Stomach (tissue), 9 donors: ENCODE measurements around the gene SIK2. TPM values are rescaled to one million over a fixed set of nuclear protein-coding genes. Genes with fewer than 3 reads are reported as not detected.

Source experiments
- DNase-seq, 2 donors: peaks; one replicate each; pipeline versions ENCODE4 v3.0.0 to v3.0.0-alpha.2; 2013 to 2019
- H3K27ac ChIP-seq, 5 donors: fragments of 200-600 bp in 4 of 5; sonication (generic) in 4 of 5; one replicate each; pipeline ENCODE4 v1.5.1; 2013 to 2019; ENCODE audit warnings: mild to moderate bottlenecking in 1 of 5, moderate library complexity in 1 of 5
- H3K27me3 ChIP-seq, 3 donors: fragments of 200-600 bp; sonication (generic); one replicate each; pipeline ENCODE4 v1.5.1; 2017 to 2019; ENCODE audit warnings: mixed run types in 1 of 3
- H3K36me3 ChIP-seq, 4 donors: fragments of 200-600 bp; sonication (generic); 1 replicate in 3 of 4; 2 replicates in 1 of 4; pipeline ENCODE4 v1.5.1; 2016 to 2019
- H3K4me1 ChIP-seq, 4 donors: fragments of 200-600 bp; sonication (generic); one replicate each; pipeline ENCODE4 v1.5.1; 2016 to 2019
- H3K4me3 ChIP-seq, 4 donors: fragments of 200-600 bp; sonication (generic) in 3 of 4; one replicate each; pipeline ENCODE4 v1.5.1; 2016 to 2019; ENCODE audit warnings: mild to moderate bottlenecking in 1 of 4
- H3K9me3 ChIP-seq, 4 donors: fragments of 200-600 bp; sonication (generic); one replicate each; pipeline ENCODE4 v1.5.1; 2016 to 2019
- CTCF ChIP-seq, 7 experiments: fragments of 450-650 bp in 4 of 7; fragments of 200-600 bp in 3 of 7; sonication (generic) in 3 of 7; IDR thresholded peaks; one replicate each; pipeline ENCODE4 v1.5.1; 2016 to 2019; ENCODE audit warnings: antibody characterized with exemption in 7 of 7, control low read depth in 2 of 7, mild to moderate bottlenecking in 1 of 7
- EP300 ChIP-seq: sonication (generic); formaldehyde crosslinking; IDR thresholded peaks from one replicate; pipeline ENCODE4 v1.6.1; 2017; ENCODE audit warnings: antibody characterized with exemption
- POLR2A ChIP-seq, 4 donors: fragments of 450-650 bp; IDR thresholded peaks; one replicate each; pipeline ENCODE4 v1.6.1; 2016; ENCODE audit warnings: antibody characterized with exemption in 4 of 4, control low read depth in 2 of 4, mild to moderate bottlenecking in 1 of 4, moderate library complexity in 1 of 4
- POLR2AphosphoS5 ChIP-seq, 3 donors: sonication (generic); formaldehyde crosslinking; IDR thresholded peaks; one replicate each; pipeline ENCODE4 v1.6.1; 2016; ENCODE audit warnings: antibody characterized with exemption in 3 of 3
- WGBS, 5 donors: extraction: QIAGEN DNeasy Blood & Tissue Kit in 3 of 5; methylation state at CpG; one replicate each; pipeline versions ENCODE4 v1.1.5 to v1.1.7; 2013 to 2018; 5-methylcytosine and 5-hydroxymethylcytosine counted together
- intact Hi-C: fragments of 100-400 bp; cut with DNase I; formaldehyde crosslinking; loops from one replicate; pipeline ENCODE4 v1.15.1; 2023; ENCODE audit warnings: low total_unique reads
- polyA plus RNA-seq, 3 donors: library from polyadenylated mRNA; stranded (reverse); fragments of 200-250 nt; gene quantifications; one replicate each; pipeline ENCODE4 v1.2.3, GENCODE V29; 2013
- total RNA-seq, 5 donors: library from RNA; depleted of rRNA; stranded (reverse); fragments of >200 nt; gene quantifications; one replicate each; pipeline versions ENCODE4 v1.1.0 to v1.2.3, GENCODE V29; 2014 to 2016
- donor health status: healthy with polysubstance abuse.
- donor health status: Bipolar disorder and iron deficiency.
- donor health status: healthy.

Gene SIK2
- total and polyA plus RNA-seq, 8 donors: 5.5 to 86.9 (median 18.4) TPM

- TF ChIP-seq POLR2AphosphoS5 (IDR thresholded peaks at IDR 0.05): no peak
- TF ChIP-seq EP300: no peak
- TF ChIP-seq CTCF (IDR thresholded peaks at IDR 0.05): no peak
- no peak for TF ChIP-seq POLR2A (IDR thresholded peaks at IDR 0.05)
- H3K36me3 ChIP-seq: peaks cover 0 to 20% (median 0%) of the 10 kb centered on the region in 4 donors
- H3K4me1 ChIP-seq: peaks cover 8 to 20% (median 16%) of the 10 kb centered on the region in 4 donors
- H3K9me3 ChIP-seq: no peaks in the 10 kb centered on the region
- H3K27me3 ChIP-seq: no peaks in the 10 kb centered on the region
- intact Hi-C loops: no loop called here
- H3K27ac ChIP-seq: no peak overlapping the region
- no peak overlapping the region for H3K4me3 ChIP-seq
- DNase-seq: peak; percentile 65 to 73
These were observed 61.6 kb downstream of the SIK2 start for GRCh38 chr11:111663820-111664219.

GRCh38 chr11:111665777-111666176 lies 63.5 kb downstream of the SIK2 start:
- TF ChIP-seq POLR2AphosphoS5 (IDR thresholded peaks at IDR 0.05) (no peak), CTCF (IDR thresholded peaks at IDR 0.05) (no peak), POLR2A (IDR thresholded peaks at IDR 0.05) (no peak), EP300 (no peak)
- no peaks in the 10 kb centered on the region for H3K9me3 ChIP-seq
- intact Hi-C loops: no loop called here
- peak in 1 of 2 donors; percentile 81 for DNase-seq
- peaks cover 0 to 22% (median under 1%) of the 10 kb centered on the region in 4 donors for H3K36me3 ChIP-seq
- peaks cover 8 to 20% (median 16%) of the 10 kb centered on the region in 4 donors for H3K4me1 ChIP-seq
- H3K27me3 ChIP-seq: no peaks in the 10 kb centered on the region
- H3K27ac ChIP-seq: no peak overlapping the region
- WGBS, 5 donors: 43 to 58% (median 51%) methylated on average over 3 of the region's 3 CpGs
- no peak overlapping the region for H3K4me3 ChIP-seq

GRCh38 chr11:111668980-111669379 lies 66.7 kb downstream of the SIK2 start:
- no peak overlapping the region for H3K27ac ChIP-seq
- 82 to 95% (median 88%) methylated on average over 1 of the region's 1 CpG for WGBS, 5 donors
- no peak for TF ChIP-seq POLR2AphosphoS5 (IDR thresholded peaks at IDR 0.05)
- no peak for TF ChIP-seq POLR2A (IDR thresholded peaks at IDR 0.05)
- TF ChIP-seq CTCF (IDR thresholded peaks at IDR 0.05): no peak
- TF ChIP-seq EP300: no peak
- H3K4me3 ChIP-seq: no peak overlapping the region
- H3K27me3 ChIP-seq: no peaks in the 10 kb centered on the region
- intact Hi-C loops: no loop called here
- H3K36me3 ChIP-seq: peaks cover 0 to 30% (median 25%) of the 10 kb centered on the region in 4 donors
- H3K4me1 ChIP-seq: peaks cover 2 to 7% (median 4%) of the 10 kb centered on the region in 4 donors
- DNase-seq: no peak
- H3K9me3 ChIP-seq: no peaks in the 10 kb centered on the region

GRCh38 chr11:111671383-111671782 lies 69.1 kb downstream of the SIK2 start:
- Histone ChIP-seq H3K4me1 (peaks cover 0 to 2% (median 0%) of the 10 kb centered on the region in 4 donors), H3K9me3 (no peaks in the 10 kb centered on the region), H3K4me3 (no peak overlapping the region), H3K27me3 (no peaks in the 10 kb centered on the region), H3K36me3 (peaks cover 0 to 44% (median 39%) of the 10 kb centered on the region in 4 donors), H3K27ac (no peak overlapping the region)
- DNase-seq: no peak
- no peak for TF ChIP-seq POLR2AphosphoS5 (IDR thresholded peaks at IDR 0.05)
- TF ChIP-seq POLR2A (IDR thresholded peaks at IDR 0.05): no peak
- no peak for TF ChIP-seq EP300
- no peak for TF ChIP-seq CTCF (IDR thresholded peaks at IDR 0.05)
- 92 to 100% (median 100%) methylated on average over 1 of the region's 1 CpG for WGBS, 5 donors
- intact Hi-C loops: no loop called here
